ENCODE measurements around the gene TBL3.

DNA sequence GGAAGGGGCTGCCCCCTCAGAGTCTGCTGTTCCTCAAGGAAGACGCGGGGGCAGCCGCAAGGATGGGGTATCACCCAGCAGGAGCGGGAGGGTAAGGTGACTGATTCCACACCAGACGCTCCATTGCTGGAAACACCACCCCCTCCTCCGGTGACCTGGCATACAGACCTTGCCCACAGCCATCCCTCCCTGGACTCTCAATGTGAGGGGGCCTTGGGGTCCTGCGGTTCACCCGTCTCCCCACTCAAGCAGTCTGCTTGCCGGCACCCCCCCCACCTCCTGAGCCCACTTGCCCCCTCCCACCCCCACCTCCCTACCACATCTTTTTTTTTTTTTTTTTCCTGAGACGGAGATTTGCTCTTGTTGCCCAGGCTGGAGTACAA lies 41.5 kb upstream of the TBL3 start:
- TF ChIP-seq, protein P1, sequence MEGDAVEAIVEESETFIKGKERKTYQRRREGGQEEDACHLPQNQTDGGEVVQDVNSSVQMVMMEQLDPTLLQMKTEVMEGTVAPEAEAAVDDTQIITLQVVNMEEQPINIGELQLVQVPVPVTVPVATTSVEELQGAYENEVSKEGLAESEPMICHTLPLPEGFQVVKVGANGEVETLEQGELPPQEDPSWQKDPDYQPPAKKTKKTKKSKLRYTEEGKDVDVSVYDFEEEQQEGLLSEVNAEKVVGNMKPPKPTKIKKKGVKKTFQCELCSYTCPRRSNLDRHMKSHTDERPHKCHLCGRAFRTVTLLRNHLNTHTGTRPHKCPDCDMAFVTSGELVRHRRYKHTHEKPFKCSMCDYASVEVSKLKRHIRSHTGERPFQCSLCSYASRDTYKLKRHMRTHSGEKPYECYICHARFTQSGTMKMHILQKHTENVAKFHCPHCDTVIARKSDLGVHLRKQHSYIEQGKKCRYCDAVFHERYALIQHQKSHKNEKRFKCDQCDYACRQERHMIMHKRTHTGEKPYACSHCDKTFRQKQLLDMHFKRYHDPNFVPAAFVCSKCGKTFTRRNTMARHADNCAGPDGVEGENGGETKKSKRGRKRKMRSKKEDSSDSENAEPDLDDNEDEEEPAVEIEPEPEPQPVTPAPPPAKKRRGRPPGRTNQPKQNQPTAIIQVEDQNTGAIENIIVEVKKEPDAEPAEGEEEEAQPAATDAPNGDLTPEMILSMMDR (IDR thresholded peaks at IDR 0.05): no peak
- no peak for TF ChIP-seq POLR2A (IDR thresholded peaks at IDR 0.05)
